H1 (cell line): ENCODE results near the gene PNMA1. TPM values are rescaled to one million over a fixed set of nuclear protein-coding genes. Genes with fewer than 3 reads are reported as not detected.

ENCODE experiments used
- CTCF ChIA-PET: fragments of 300-600 bp; sonication (Branson Sonifier 250); formaldehyde crosslinking; loops from one replicate; lab custom pipeline; 2021; ENCODE audit not compliant: partially characterized antibody; lab: Charles Lee
- POLR2A ChIA-PET: fragments of 300-600 bp; sonication (Branson Sonifier 250); formaldehyde crosslinking; loops from one replicate; lab custom pipeline; 2021; ENCODE audit warnings: inconsistent platforms; ENCODE audit not compliant: partially characterized antibody; lab: Charles Lee
- DNase-seq, 2 experiments: peaks; one replicate each; pipeline versions ENCODE4 v3.0.0 to v3.0.0-alpha.2; 2010 to 2022; ENCODE audit warnings: low spot score in 2 of 2, low read depth in 1 of 2, mixed read lengths in 1 of 2
- FAIRE-seq: peaks from 2 replicates; lab custom pipeline; 2011; peaks lifted over from hg19 to GRCh38; lab: Jason Lieb, UNC
- H2AFZ ChIP-seq: 2 replicates; pipeline ENCODE4 v1.8.1; 2012; ENCODE audit warnings: low read length, inconsistent platforms
- H2AK5ac ChIP-seq: 2 replicates; pipeline ENCODE4 v1.6.1; 2013; ENCODE audit warnings: low read depth, low read length
- H2BK120ac ChIP-seq: replicated peaks from 2 replicates; pipeline ENCODE3; 2013; ENCODE audit warnings: low read depth, low read length, inconsistent platforms
- H2BK12ac ChIP-seq: 2 replicates; pipeline ENCODE4 v1.6.1; 2013; ENCODE audit warnings: low read depth, low read length
- H2BK15ac ChIP-seq: 2 replicates; pipeline ENCODE4 v1.6.1; 2013; ENCODE audit warnings: low read length
- H2BK20ac ChIP-seq: 2 replicates; pipeline ENCODE4 v1.6.1; 2013; ENCODE audit warnings: low read length
- H2BK5ac ChIP-seq: 2 replicates; pipeline ENCODE4 v1.6.1; 2013; ENCODE audit warnings: low read depth, low read length
- H3K14ac ChIP-seq: 2 replicates; pipeline ENCODE4 v1.6.1; 2013; ENCODE audit warnings: inconsistent platforms; ENCODE audit not compliant: insufficient read length
- H3K18ac ChIP-seq: 2 replicates; pipeline ENCODE4 v1.6.1; 2013; ENCODE audit warnings: low read length; ENCODE audit errors: extremely low read depth
- H3K23ac ChIP-seq: 2 replicates; pipeline ENCODE4 v1.6.1; 2013; ENCODE audit warnings: inconsistent platforms; ENCODE audit not compliant: insufficient read length
- H3K23me2 ChIP-seq: 2 replicates; pipeline ENCODE4 v1.6.1; 2013; ENCODE audit warnings: low read depth, low read length
- H3K27ac ChIP-seq: 2 replicates; pipeline ENCODE4 v1.6.1; 2011; ENCODE audit warnings: low read depth, low read length, inconsistent platforms
- H3K27me3 ChIP-seq, 4 experiments: replicated peaks in 1 of 4; 1 replicate in 1 of 4; 2 replicates in 3 of 4; pipeline versions ENCODE4 v1.6.1 to v1.8.1; 2011 to 2013; ENCODE audit warnings: low read length in 3 of 4, mild to moderate bottlenecking in 3 of 4, inconsistent platforms in 2 of 4, mixed read lengths in 2 of 4, moderate library complexity in 1 of 4; ENCODE audit not compliant: control insufficient read depth in 3 of 4, insufficient read depth in 3 of 4; ENCODE audit errors: extremely low read depth in 1 of 4
- H3K36me3 ChIP-seq, 4 experiments: 2 replicates each; pipeline versions ENCODE4 v1.6.1 to v1.8.1; 2011 to 2013; ENCODE audit warnings: mild to moderate bottlenecking in 4 of 4, low read length in 3 of 4, moderate library complexity in 2 of 4, control low read depth in 1 of 4, inconsistent platforms in 1 of 4; ENCODE audit not compliant: insufficient read depth in 4 of 4, control insufficient read depth in 2 of 4
- H3K4ac ChIP-seq: replicated peaks from 2 replicates; pipeline ENCODE3; 2013; ENCODE audit warnings: low read length, low read depth, mixed read lengths, inconsistent platforms; ENCODE audit not compliant: insufficient read length
- H3K4me1 ChIP-seq, 4 experiments: replicated peaks in 1 of 4; 1 replicate in 1 of 4; 2 replicates in 3 of 4; pipeline versions ENCODE4 v1.6.1 to v1.8.1; 2011 to 2013; ENCODE audit warnings: low read length in 3 of 4, inconsistent platforms in 2 of 4, mixed read lengths in 1 of 4; ENCODE audit not compliant: insufficient read depth in 4 of 4, control insufficient read depth in 3 of 4
- H3K4me2 ChIP-seq, 2 experiments: 2 replicates each; pipeline versions ENCODE4 v1.6.1 to v1.8.1; 2011 to 2013; ENCODE audit warnings: low read depth in 2 of 2, low read length in 2 of 2, control low read depth in 1 of 2, inconsistent platforms in 1 of 2, mild to moderate bottlenecking in 1 of 2; ENCODE audit not compliant: insufficient read depth in 1 of 2
- H3K4me3 ChIP-seq, 4 experiments: fragments of 200-600, 300-600 bp in 1 of 4; sonication (generic), shearing (Covaris generic), sonication (Bioruptor Twin) in 1 of 4; 2 replicates each; pipeline versions ENCODE4 v1.5.1 to v1.8.1; 2011 to 2016; ENCODE audit warnings: low read length in 4 of 4, low read depth in 3 of 4, control low read depth in 2 of 4, inconsistent platforms in 2 of 4, mild to moderate bottlenecking in 2 of 4, mixed read lengths in 1 of 4, moderate library complexity in 1 of 4; ENCODE audit not compliant: insufficient read depth in 2 of 4; ENCODE audit errors: extremely low read depth in 1 of 4
- H3K56ac ChIP-seq: replicated peaks from 2 replicates; pipeline ENCODE3; 2013; ENCODE audit warnings: low read depth, mild to moderate bottlenecking, mixed read lengths, low read length, inconsistent platforms; ENCODE audit not compliant: insufficient read length
- H3K79me1 ChIP-seq: 2 replicates; pipeline ENCODE4 v1.6.1; 2013; ENCODE audit warnings: low read depth, low read length, control low read depth
- H3K79me2 ChIP-seq, 2 experiments: 2 replicates each; pipeline versions ENCODE4 v1.6.1 to v1.8.1; 2012 to 2013; ENCODE audit warnings: low read length in 2 of 2, mild to moderate bottlenecking in 2 of 2, inconsistent platforms in 1 of 2; ENCODE audit not compliant: insufficient read depth in 2 of 2, control insufficient read depth in 1 of 2
- H3K9ac ChIP-seq, 4 experiments: replicated peaks in 1 of 4; 1 replicate in 1 of 4; 2 replicates in 3 of 4; pipeline versions ENCODE4 v1.6.1 to v1.8.1; 2011 to 2013; ENCODE audit warnings: low read depth in 3 of 4, low read length in 3 of 4, control low read depth in 2 of 4, mild to moderate bottlenecking in 2 of 4, moderate library complexity in 2 of 4, inconsistent platforms in 1 of 4; ENCODE audit errors: extremely low read depth in 1 of 4
- H3K9me3 ChIP-seq, 2 experiments: 2 replicates each; pipeline versions ENCODE4 v1.6.1 to v1.8.1; 2012 to 2013; ENCODE audit warnings: mild to moderate bottlenecking in 2 of 2, moderate library complexity in 2 of 2, control low read depth in 1 of 2, inconsistent platforms in 1 of 2, low read depth in 1 of 2, low read length in 1 of 2, mixed read lengths in 1 of 2; ENCODE audit not compliant: insufficient read depth in 2 of 2
- H4K20me1 ChIP-seq, 2 experiments: replicated peaks in 1 of 2; 2 replicates each; pipeline versions ENCODE3 to v1.8.1; 2011 to 2013; ENCODE audit warnings: inconsistent platforms in 2 of 2, low read length in 2 of 2, mild to moderate bottlenecking in 1 of 2; ENCODE audit not compliant: insufficient read depth in 2 of 2, control insufficient read depth in 1 of 2
- H4K5ac ChIP-seq: 2 replicates; pipeline ENCODE4 v1.6.1; 2013; ENCODE audit warnings: low read length, low read depth, mixed read lengths, inconsistent platforms; ENCODE audit not compliant: insufficient read length
- H4K8ac ChIP-seq: 2 replicates; pipeline ENCODE4 v1.8.0; 2013; ENCODE audit warnings: mild to moderate bottlenecking, moderate library complexity, low read length, inconsistent platforms; ENCODE audit not compliant: insufficient read depth; ENCODE audit errors: extremely low read depth
- H4K91ac ChIP-seq: replicated peaks from 2 replicates; pipeline ENCODE3; 2013; ENCODE audit warnings: low read length, mixed read lengths, inconsistent platforms; ENCODE audit not compliant: insufficient read length
- CTBP2 ChIP-seq: IDR thresholded peaks from 2 replicates; pipeline ENCODE4 v1.7.0; 2011; ENCODE audit warnings: borderline replicate concordance, mild to moderate bottlenecking, moderate library complexity, mixed read lengths, low read length; ENCODE audit not compliant: insufficient read depth, insufficient read length
- JUN ChIP-seq: IDR thresholded peaks from 2 replicates; pipeline ENCODE4 v1.6.1; 2011; ENCODE audit warnings: low read depth, mild to moderate bottlenecking, improper control_type of control experiment, low read length
- SIRT6 ChIP-seq: IDR thresholded peaks from one replicate; pipeline ENCODE4 v1.7.1; 2012; ENCODE audit warnings: low read length, inconsistent platforms
- SRF ChIP-seq: IDR thresholded peaks from 2 replicates; pipeline ENCODE4 v1.6.1; 2011; ENCODE audit warnings: mild to moderate bottlenecking, low read depth, low read length, moderate library complexity
- TEAD4 ChIP-seq: IDR thresholded peaks from 2 replicates; pipeline ENCODE4 v1.6.1; 2012; ENCODE audit warnings: low read depth, low read length, inconsistent platforms, mixed read lengths
- WGBS, 2 experiments: shearing (Covaris generic) in 1 of 2; methylation state at CpG; one replicate each; pipeline versions ENCODE4 v1.1.6 to v1.1.7; 2013 to 2015; ENCODE audit warnings: low lambda C conversion rate in 2 of 2, mixed read lengths in 2 of 2, inconsistent platforms in 1 of 2, low coverage in 1 of 2, missing lambda C conversion rate in 1 of 2; ENCODE audit not compliant: insufficient replicate concordance in 2 of 2, insufficient coverage in 1 of 2, insufficient read length in 1 of 2; ENCODE audit errors: extremely low coverage in 1 of 2, missing lambda C conversion rate in 1 of 2; 5-methylcytosine and 5-hydroxymethylcytosine counted together
- polyA plus RNA-seq, 7 experiments: library from polyadenylated mRNA; depleted of rRNA in 3 of 7; stranded (reverse) in 5 of 7; unstranded in 2 of 7; fragments of >200 nt in 5 of 7; fragments of 200-250 nt in 2 of 7; gene quantifications; 1 replicate in 5 of 7; 2 replicates in 1 of 7; 4 replicates in 1 of 7; pipeline versions ENCODE4 v1.2.1 to v1.2.3, GENCODE V29; 2011 to 2013; ENCODE audit warnings: missing spikeins in 2 of 7, mixed read lengths in 2 of 7
- total RNA-seq: library from RNA; stranded (reverse); fragmentation: NEBNext Ultra II Directional; extraction: Animal tissue kit (Norgen Biotek cat#: 25700); gene quantifications from 2 replicates; pipeline ENCODE4 v1.2.1, GENCODE V29; 2021

The PNMA1 gene
- total and polyA plus RNA-seq, 2 of the 8 experiments (the other 6 are each of a cell fraction or from before 2014, with no cell fraction given): 15.8 to 52.7 TPM

- Histone ChIP-seq H3K14ac (no peak overlapping the region), H3K27me3 (no peaks in the 10 kb centered on the region), H3K79me1 (peaks cover 17% of the 10 kb centered on the region), H2AFZ (no peak overlapping the region), H4K5ac (no peak overlapping the region), H4K8ac (no peak overlapping the region), H3K56ac (no peak overlapping the region), H3K79me2 (peaks cover 0 to 59% of the 10 kb centered on the region in 2 experiments; a peak in 3 of 4 replicates), H3K4me3 (no peak overlapping the region), H2AK5ac (no peak overlapping the region), H2BK12ac (no peak overlapping the region), H3K23ac (no peak overlapping the region), H4K91ac (no peak overlapping the region), H3K9ac (no peak overlapping the region), H3K36me3 (no peaks in the 10 kb centered on the region), H3K4me2 (no peak overlapping the region), H3K4ac (no peak overlapping the region), H2BK15ac (no peak overlapping the region), H2BK5ac (no peak overlapping the region), H2BK20ac (no peak overlapping the region), H4K20me1 (peaks cover 5 to 9% of the 10 kb centered on the region in 2 experiments), H3K9me3 (no peaks in the 10 kb centered on the region), H3K23me2 (no peaks in the 10 kb centered on the region), H3K4me1 (peaks cover 13 to 29% (median 17%) of the 10 kb centered on the region in 4 experiments), H3K18ac (no peak overlapping the region), H3K27ac (no peak overlapping the region), H2BK120ac (no peak overlapping the region)
- 94% methylated on average over 5 of the region's 6 CpGs; no CpG with 5 or more reads in 1 of the 2 experiments for WGBS, 2 experiments
- CTCF ChIA-PET: interaction anchor here (0.6 to 12.5 kb wide), 9 partner anchors 7 to 189 kb away, joined by 3 to 198 read pairs (median 4); a partner anchor contains a TSS
- no peak for TF ChIP-seq JUN
- TF ChIP-seq SIRT6: no peak
- no peak for TF ChIP-seq CTBP2
- no peak for TF ChIP-seq SRF
- TF ChIP-seq TEAD4: no peak
- FAIRE-seq (no peak), DNase-seq (no peak)
- POLR2A ChIA-PET: interaction anchor here (1.2 kb wide), 1 partner anchor 10 kb away, joined by 4 read pairs; no protein-coding TSS in a partner anchor
Measured at GRCh38 chr14:73748858-73749357, 34.7 kb upstream of the PNMA1 start.
